Breast epithelium (tissue), 3 donors: ENCODE results near the gene ATP6V1B1.

ENCODE experiments used
- CTCF ChIP-seq, 3 donors: fragments of 450-650 bp; IDR thresholded peaks; one replicate each; pipeline ENCODE4 v1.5.1; 2016 to 2017; ENCODE audit warnings: antibody characterized with exemption in 3 of 3, mild to moderate bottlenecking in 3 of 3, moderate library complexity in 3 of 3
- POLR2A ChIP-seq: fragments of 450-650 bp; IDR thresholded peaks from one replicate; pipeline ENCODE4 v1.6.1; 2016; ENCODE audit warnings: antibody characterized with exemption, mild to moderate bottlenecking, moderate library complexity
- POLR2AphosphoS5 ChIP-seq, 3 donors: sonication (generic); formaldehyde crosslinking; IDR thresholded peaks; one replicate each; pipeline ENCODE4 v1.6.1; 2017; ENCODE audit warnings: antibody characterized with exemption in 3 of 3

GRCh38 chr2:70959271-70959761 lies 23.6 kb downstream of the ATP6V1B1 start:
- TF ChIP-seq CTCF (IDR thresholded peaks at IDR 0.05) (no peak), POLR2A (no peak), POLR2AphosphoS5 (IDR thresholded peaks at IDR 0.05) (no peak)
